ENCODE data around the gene USP22. TPM values are rescaled to one million over a fixed set of nuclear protein-coding genes. Genes with fewer than 3 reads are reported as not detected.

The USP22 gene
- total RNA-seq, 1 experiment from 2014 or later, result 170 TPM

GRCh38 chr17:21049457-21049856 is 6.6 kb upstream of the USP22 start:
- DNase-seq (ENCODE audit: low read depth), result no peak

- DNase-seq (ENCODE audit: low read depth), result no peak
Measured at GRCh38 chr17:21046216-21046615, 3.4 kb upstream of the USP22 start.

- no peak for DNase-seq (ENCODE audit: low read depth)
Measured at GRCh38 chr17:21044971-21045370, 2.2 kb upstream of the USP22 start.

- peak; percentile 97 for DNase-seq (ENCODE audit: low read depth)
Measured at GRCh38 chr17:21043296-21044232, 753 bp upstream of the USP22 start.

- peak; percentile 66 for DNase-seq (ENCODE audit: low read depth)
Measured at GRCh38 chr17:21041741-21042457, 912 bp downstream of the USP22 start.

GRCh38 chr17:21039839-21040575 is 2.8 kb downstream of the USP22 start:
- peak; percentile 57 for DNase-seq (ENCODE audit: low read depth)

GRCh38 chr17:21037117-21037803 is 5.6 kb downstream of the USP22 start:
- no peak for DNase-seq (ENCODE audit: low read depth)

GRCh38 chr17:21036361-21036881 is 6.4 kb downstream of the USP22 start:
- no peak for DNase-seq (ENCODE audit: low read depth)

GRCh38 chr17:21035406-21035805 is 7.4 kb downstream of the USP22 start:
- DNase-seq (ENCODE audit: low read depth), result no peak

- DNase-seq (ENCODE audit: low read depth), result no peak
Measured at GRCh38 chr17:21034340-21035235, 8.2 kb downstream of the USP22 start.

GRCh38 chr17:21033350-21033749 is 9.5 kb downstream of the USP22 start:
- no peak for DNase-seq (ENCODE audit: low read depth)

GRCh38 chr17:21031756-21032396 is 10.9 kb downstream of the USP22 start:
- DNase-seq (ENCODE audit: low read depth), result no peak

GRCh38 chr17:21030375-21030774 is 12.4 kb downstream of the USP22 start:
- DNase-seq (ENCODE audit: low read depth), result no peak

GRCh38 chr17:21029515-21029914 is 13.3 kb downstream of the USP22 start:
- DNase-seq (ENCODE audit: low read depth), result no peak

- DNase-seq (ENCODE audit: low read depth), result peak; percentile 61
Measured at GRCh38 chr17:21029036-21029435, 13.8 kb downstream of the USP22 start.

GRCh38 chr17:21028192-21028591 is 14.6 kb downstream of the USP22 start:
- no peak for DNase-seq (ENCODE audit: low read depth)

GRCh38 chr17:21027031-21027430 is 15.8 kb downstream of the USP22 start:
- DNase-seq (ENCODE audit: low read depth), result no peak

GRCh38 chr17:21025451-21025850 is 17.4 kb downstream of the USP22 start:
- DNase-seq (ENCODE audit: low read depth), result no peak

GRCh38 chr17:21024024-21024423 is 18.8 kb downstream of the USP22 start:
- no peak for DNase-seq (ENCODE audit: low read depth)

Measured in M059J (cell line).